ENCODE measurements around the gene INTS6L. TPM values are rescaled to one million over a fixed set of nuclear protein-coding genes. Genes with fewer than 3 reads are reported as not detected.

The INTS6L gene
- total and polyA plus RNA-seq, 2 of the 8 experiments (the other 6 are each of a cell fraction or from before 2014, with no cell fraction given), result 4.1 to 5.2 TPM

DNA sequence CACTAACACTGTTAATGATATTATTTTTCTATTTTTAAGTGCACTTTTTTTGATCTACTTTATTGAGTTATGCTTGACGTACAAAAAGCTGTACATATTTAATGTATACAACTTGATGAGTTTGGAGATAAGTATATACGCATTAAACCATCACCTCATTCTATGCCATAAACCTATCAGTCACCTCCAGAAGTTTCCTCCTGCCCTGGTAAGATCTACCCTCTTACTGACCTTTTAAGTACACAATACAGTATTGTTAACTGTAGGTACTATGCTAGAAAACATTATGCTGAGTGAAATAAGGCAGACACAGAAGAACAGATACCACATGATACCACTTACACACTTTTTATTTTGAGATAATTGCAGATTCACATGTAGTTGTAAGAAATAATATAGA is 36.9 kb downstream of the INTS6L start (continued):
- TF ChIP-seq KDM1A (IDR thresholded peaks at IDR 0.05; ENCODE audit: borderline replicate concordance, low read length), result no peak
